GM21515 (cell line): ENCODE data around the gene OLFML3.
"Not testable (repeated sequence)": the region's sequence is repeated elsewhere in the genome, so short reads cannot be mapped to it uniquely, and the experiment has no call there.

Experiments
- ATAC-seq: cut with Tn5 transposase; IDR thresholded peaks from one replicate; pipeline ENCODE4 v1.9.1; 2021; ENCODE audit not compliant: unreplicated experiment

OLFML3 gene

DNA sequence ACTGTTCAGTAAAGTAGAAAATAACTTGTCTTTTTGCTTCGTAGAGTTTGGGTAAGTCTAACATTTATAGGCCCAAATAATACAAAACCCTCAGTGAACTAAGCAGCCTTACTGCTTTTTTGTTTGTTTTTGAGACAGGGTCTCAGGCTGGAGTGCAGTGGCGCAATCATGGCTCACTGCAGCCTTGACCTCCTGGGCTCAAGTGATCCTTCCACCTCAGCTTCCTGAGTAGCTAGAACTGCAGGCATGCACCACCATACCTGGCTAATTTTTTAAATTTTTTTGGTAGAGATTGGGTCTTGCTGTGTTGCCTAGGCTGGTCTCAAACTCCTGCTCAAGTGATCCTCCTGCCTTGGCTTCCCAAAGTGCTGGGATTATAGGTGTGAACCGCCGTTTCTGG lies 31.1 kb upstream of the OLFML3 start:
- not testable (repeated sequence) for ATAC-seq

DNA sequence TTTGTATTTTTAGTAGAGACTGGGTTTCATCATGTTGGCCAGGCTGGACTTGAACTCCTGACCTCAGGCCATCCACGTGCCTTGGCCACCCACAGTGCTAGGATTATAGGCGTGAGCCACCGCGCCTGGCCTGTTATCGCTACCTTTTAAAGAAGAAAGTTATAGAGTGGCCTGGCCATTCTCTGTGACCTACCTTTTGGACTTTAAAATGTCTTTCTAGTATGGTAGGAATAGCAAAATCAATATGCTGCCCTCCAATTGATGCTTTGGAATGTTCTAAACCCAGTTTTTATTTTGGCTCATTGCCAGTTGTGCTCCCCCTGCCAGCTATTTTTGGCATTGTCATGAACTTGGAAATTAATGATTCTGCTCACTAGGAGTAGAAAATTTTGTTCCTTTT lies 30.3 kb upstream of the OLFML3 start:
- ATAC-seq, result no peak

DNA sequence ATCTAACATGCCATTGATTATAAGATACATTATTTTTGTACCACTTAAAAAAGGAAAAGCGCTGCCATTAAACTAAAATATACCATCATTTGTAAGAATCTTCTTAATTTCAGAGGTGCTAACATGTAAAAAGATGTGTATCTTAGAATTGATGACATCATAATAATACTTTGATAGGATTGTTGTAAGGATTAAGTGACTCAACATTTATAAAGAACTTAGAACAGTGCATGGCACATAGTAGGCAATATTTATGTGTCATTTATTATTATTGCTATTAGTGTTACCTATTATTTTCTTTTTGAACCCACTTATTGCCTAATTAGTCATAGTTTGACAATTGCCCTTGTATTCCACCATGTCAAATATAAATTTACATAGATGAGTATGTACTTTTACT lies 28.4 kb upstream of the OLFML3 start:
- no peak for ATAC-seq

DNA sequence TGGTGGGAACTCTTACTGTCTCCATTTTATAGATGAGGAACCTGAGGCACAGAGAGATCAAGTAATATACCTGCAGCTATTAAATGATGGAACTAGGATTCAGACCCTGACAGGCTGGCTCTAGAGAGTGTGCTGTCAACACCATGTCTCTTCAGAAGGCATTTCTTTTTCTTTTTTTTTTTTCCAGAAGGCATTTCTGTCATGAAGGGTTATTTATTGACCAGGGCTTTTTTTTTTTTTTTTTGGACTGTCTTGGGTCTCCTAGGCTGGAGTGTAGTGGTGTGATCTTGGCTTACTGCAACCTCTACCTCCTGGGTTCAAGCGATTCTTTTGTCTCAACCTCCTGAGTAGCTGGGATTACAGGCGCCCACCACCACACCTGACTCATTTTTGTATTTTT lies 27.6 kb upstream of the OLFML3 start:
- ATAC-seq, result no peak

DNA sequence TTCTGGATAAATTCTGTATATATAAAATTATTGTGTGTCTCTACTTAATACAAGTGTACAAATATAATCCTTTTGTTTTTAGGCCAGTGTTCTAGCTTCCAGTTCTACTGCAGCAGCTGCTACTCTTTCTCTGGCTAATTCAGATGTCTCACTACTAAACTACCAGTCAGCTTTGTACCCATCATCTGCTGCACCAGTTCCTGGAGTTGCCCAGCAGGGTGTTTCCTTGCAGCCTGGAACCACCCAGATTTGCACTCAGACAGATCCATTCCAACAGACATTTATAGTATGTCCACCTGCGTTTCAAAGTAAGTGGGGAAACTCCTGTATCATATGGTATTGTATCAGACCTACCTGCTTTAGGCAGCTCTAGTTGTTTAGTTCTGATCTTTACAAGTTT lies 21.3 kb upstream of the OLFML3 start:
- ATAC-seq, result no peak

DNA sequence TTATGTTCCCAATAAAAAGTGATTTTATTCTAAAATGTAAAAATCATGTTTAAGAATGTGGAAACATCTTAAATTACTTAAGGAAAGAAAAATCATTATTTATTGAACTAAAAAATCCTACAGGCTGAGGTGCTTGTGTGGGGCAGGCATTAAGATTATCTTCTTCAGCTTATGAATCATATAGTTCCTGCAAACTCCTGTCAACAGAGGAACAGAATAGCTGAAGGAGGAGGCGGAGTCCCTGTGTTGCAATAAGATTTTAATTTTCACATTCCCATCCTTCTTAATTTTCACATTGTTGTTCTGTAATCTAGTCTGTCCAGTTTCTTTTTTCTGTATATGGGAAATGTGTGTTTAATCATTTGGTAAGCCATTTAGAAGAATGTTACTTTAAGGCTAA lies 20.6 kb upstream of the OLFML3 start:
- no peak for ATAC-seq

DNA sequence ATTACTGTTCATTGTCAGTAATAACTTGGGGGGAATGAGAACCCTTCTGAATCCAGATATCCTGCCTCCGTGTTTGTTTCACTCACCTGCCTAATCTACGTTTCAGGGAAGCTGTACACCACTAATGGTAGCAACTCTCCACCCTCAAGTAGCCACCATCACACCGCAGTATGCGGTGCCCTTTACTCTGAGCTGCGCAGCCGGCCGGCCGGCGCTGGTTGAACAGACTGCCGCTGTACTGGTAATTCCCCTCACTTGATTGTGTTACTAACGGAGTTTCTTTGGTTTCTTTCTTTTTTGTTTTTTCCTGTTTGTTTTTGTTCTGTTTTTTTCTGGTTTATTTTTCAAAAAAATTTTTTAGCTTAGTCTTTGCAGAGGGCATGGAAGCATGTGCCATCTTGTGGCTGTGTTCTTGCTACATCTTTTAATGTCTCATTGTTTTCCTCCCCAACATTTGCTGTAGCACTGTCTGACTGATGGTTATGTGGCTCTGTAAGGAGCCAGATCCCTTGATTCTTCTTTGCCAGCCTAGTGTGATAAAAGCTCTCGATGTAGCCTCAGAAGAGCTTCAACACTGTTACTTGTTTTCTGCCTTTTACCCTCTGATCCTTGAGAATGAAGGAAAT lies 15.9 kb upstream of the OLFML3 start:
- ATAC-seq, result no peak

DNA sequence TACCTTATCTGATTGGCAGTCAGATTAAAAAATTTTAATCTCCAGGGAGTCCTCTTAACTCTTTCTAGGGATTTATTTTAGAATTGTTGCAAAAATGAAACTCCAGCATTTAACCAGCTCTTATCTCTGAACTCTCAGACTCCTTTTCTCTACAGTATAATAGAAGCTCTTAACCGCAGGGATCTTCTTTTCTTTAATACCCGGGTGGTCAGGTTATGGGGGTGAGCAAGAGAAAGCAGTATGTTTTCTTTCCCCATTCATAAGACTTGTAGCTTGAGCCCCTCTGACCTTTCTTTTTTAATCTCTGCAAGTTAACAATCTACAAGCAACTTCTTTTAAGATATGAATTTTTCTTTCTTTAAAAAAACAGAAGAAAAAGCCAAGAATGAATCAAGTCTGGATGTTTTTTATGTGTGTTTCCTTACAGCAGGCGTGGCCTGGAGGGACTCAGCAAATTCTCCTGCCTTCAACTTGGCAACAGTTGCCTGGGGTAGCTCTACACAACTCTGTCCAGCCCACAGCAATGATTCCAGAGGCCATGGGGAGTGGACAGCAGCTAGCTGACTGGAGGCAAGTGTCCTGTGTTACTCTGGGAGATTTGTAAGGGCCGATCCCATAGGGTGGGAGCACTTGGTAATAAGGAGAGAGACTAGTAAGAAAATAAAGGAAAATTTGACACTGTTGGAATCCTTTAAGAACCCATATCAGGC lies 13.4 kb upstream of the OLFML3 start:
- no peak for ATAC-seq

DNA sequence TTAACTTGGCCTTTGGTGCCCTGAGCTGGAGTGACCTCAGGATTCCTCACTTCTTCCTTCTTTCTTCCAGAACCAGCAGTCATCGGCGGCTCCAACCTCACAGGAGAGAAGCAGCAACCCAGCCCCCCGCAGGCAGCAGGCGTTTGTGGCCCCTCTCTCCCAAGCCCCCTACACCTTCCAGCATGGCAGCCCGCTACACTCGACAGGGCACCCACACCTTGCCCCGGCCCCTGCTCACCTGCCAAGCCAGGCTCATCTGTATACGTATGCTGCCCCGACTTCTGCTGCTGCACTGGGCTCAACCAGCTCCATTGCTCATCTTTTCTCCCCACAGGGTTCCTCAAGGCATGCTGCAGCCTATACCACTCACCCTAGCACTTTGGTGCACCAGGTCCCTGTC lies 6.3 kb upstream of the OLFML3 start:
- ATAC-seq, result no peak

DNA sequence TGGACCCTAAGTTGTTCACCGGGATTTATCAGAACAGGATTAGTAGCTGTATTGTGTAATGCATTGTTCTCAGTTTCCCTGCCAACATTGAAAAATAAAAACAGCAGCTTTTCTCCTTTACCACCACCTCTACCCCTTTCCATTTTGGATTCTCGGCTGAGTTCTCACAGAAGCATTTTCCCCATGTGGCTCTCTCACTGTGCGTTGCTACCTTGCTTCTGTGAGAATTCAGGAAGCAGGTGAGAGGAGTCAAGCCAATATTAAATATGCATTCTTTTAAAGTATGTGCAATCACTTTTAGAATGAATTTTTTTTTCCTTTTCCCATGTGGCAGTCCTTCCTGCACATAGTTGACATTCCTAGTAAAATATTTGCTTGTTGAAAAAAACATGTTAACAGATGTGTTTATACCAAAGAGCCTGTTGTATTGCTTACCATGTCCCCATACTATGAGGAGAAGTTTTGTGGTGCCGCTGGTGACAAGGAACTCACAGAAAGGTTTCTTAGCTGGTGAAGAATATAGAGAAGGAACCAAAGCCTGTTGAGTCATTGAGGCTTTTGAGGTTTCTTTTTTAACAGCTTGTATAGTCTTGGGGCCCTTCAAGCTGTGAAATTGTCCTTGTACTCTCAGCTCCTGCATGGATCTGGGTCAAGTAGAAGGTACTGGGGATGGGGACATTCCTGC lies 3.9 kb upstream of the OLFML3 start:
- ATAC-seq, result no peak

DNA sequence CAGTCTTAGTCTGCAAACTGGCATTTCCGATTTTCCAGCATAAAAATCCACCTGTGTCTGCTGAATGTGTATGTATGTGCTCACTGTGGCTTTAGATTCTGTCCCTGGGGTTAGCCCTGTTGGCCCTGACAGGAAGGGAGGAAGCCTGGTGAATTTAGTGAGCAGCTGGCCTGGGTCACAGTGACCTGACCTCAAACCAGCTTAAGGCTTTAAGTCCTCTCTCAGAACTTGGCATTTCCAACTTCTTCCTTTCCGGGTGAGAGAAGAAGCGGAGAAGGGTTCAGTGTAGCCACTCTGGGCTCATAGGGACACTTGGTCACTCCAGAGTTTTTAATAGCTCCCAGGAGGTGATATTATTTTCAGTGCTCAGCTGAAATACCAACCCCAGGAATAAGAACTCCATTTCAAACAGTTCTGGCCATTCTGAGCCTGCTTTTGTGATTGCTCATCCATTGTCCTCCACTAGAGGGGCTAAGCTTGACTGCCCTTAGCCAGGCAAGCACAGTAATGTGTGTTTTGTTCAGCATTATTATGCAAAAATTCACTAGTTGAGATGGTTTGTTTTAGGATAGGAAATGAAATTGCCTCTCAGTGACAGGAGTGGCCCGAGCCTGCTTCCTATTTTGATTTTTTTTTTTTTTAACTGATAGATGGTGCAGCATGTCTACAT lies 2.5 kb upstream of the OLFML3 start:
- no peak for ATAC-seq

DNA sequence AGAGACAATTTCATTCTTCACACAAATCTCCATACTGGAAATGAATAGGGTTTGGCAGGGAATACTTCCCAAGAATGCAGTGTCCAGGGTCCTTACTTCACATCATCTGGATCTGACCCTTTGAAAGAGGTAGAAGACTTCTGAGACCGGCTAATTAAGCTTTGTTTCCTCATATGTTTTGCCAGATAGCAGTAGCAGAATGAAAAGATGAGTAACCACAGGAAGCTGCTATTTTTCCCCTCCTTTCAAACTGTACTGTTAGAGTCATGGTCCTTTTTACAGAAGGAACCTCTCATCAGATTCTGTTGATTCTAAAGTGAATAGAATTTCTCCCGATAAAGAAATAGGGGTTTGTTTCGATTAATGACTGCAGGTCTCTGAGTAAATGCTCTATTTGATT lies 1.4 kb upstream of the OLFML3 start:
- ATAC-seq, result no peak

DNA sequence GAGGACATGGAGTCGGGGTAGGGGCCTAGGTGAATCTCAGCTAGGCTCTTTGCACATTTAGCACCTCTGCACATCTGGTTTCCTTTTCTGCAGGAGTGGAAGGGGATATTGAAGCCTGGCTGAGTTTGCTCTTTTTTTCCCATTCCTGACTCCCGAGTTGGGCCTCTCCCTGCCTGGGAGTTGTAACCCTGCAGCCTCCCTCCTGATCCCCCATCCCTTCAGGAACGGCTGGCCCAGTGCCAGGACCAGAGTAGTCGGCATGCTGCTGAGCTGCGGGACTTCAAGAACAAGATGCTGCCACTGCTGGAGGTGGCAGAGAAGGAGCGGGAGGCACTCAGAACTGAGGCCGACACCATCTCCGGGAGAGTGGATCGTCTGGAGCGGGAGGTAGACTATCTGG lies 836 bp downstream of the OLFML3 start:
- ATAC-seq, result no peak

DNA sequence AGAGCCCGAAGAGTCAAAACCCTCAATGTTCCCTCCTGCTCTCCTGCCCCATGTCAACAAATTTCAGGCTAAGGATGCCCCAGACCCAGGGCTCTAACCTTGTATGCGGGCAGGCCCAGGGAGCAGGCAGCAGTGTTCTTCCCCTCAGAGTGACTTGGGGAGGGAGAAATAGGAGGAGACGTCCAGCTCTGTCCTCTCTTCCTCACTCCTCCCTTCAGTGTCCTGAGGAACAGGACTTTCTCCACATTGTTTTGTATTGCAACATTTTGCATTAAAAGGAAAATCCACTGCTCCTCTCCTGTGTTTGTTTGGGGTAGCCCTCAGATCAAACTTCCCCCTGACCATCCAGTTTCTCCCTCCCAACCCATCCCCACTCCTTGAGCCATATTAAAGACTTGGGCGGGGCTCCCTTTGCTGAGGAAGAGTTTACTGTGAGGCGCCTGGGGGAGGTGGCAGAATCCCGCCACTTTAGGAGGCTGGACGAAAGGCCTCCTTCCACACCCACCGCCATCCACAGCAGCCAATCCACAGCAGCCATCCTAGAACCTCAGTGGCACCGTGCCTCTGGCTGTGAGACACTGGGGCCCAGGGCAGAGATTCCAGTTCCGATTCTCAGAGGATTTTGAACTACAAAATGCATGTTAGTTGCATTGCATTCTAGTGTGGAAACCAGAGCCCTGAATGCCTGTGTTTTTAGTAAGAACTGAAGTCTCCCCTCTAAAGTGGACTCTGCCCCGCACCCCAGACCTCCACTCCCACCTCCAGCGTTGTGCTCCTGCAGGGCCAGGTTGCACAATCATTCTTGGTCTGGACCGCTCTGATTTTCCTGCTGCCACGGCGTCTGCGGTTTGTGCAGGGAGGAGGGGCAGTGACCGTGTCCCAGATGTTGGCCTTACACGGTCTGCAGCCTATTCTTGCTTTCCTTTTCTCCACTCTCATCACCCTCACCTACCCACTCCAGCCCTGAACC lies 3.0 kb downstream of the OLFML3 start:
- ATAC-seq, result no peak

DNA sequence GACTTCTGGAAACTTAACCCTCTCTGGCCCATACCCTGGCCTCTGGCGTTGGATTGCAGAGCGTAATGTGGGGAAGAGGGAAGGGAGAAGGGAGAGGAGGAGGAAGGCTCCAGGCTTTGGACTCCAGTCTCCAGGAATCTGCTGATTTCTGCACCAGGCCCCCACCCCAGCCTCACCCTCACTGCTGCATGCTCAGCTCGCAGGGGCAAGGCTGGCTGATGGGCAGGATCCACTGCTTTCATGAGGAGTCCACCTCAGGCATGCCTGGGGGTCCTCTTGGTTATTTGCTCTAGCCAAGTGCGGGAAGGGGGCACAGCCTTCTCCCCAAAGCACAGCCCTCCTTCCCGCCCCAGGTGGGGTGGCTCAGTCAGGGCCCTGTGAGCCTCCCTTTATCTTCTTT lies 3.7 kb downstream of the OLFML3 start:
- ATAC-seq, result no peak

DNA sequence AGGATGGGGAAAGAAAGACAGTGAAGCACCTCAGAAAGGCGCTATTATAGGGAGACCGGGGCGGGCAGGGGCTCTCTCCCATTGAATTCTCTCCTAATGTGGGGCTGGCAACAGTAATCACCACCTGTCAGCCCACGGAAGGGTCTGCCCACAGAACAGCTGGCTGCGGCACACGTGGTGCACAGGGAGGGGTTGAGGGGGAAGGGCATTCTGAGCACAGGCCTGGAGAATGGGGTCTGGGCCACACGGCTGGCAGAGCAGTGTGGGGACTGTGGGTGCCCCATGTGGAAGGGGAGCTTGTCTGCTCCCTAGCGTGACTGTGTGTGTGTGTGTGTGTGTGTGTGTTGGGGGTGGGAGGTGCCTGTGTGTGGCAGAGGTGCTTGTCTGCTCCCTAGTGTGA lies 4.1 kb downstream of the OLFML3 start:
- no peak for ATAC-seq

DNA sequence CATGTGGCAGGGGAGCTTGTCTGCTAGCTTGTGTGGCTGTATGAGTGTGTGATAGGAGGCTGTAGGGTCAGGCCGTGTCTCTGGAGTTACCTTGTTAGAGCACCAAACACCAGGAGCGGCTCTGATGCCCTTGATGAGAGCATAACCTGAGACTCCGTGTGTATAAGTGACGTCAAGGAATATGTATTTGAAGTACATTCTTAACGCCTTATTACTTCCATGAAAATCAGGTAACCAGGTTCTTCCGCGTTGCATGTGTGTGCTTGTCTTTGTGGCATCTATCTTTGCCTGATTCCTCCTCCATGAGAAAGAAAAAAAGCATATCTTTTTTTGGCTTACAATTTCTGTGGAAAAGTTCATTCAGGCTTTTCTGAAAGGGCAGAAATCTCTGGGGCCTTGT lies 4.6 kb downstream of the OLFML3 start:
- no peak for ATAC-seq

DNA sequence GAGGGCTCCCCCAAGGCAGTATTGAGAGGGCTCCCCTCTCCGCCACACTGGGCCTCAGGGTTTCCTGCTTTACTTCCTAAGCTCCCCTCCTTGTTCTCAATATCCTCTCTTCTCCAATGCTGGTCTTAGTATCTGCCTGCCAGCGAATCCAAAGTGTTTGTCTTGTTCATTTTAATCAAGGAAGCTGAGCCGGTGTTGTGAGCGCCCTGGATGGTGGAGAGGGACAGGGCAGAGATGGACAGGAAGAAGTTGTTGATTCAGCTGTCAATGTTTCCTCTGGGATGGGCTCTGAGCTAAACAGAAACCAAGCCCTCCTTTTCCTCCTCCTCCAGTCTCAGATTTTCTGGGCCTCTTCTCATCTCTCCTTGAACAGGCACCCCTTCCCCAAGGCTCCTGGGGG lies 5.4 kb downstream of the OLFML3 start:
- ATAC-seq, result no peak

DNA sequence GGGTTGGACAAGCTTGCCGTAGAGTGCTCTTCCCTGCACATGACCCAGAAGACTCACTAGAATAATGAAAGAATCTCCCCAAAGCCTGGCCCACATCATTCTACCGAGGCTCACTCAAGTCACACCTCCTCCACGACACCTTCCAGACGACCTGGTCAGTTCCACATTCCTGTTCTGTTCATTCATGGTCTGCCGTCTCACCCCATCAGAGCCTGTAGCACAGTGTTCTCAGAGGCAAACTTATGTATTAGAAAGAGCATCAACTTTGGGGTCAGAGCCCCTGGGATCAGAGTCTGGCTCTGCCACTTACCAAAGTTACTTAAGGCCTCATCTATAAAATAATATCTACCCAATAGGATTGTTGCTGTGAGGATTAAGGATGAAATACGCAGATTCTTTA lies 7.5 kb downstream of the OLFML3 start:
- ATAC-seq, result no peak

DNA sequence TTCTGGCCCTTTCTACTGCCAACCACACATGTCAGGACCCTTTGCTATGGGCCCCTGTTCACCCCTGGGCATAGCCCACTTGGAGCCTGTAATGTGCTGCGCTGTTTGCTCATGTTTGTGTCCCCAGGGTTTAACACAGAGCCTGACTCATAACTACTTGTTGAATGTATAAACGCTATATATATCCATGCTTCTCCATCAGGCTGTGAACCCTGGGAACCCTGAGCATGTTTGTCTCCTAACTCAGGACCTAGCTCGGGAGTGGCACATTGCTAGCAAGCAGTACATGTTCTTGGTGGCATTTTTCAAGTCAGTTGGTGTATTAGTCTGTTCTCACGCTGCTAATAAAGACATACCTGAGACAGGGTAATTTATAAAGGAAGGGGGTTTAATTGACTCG lies 8.0 kb downstream of the OLFML3 start:
- ATAC-seq, result no peak

DNA sequence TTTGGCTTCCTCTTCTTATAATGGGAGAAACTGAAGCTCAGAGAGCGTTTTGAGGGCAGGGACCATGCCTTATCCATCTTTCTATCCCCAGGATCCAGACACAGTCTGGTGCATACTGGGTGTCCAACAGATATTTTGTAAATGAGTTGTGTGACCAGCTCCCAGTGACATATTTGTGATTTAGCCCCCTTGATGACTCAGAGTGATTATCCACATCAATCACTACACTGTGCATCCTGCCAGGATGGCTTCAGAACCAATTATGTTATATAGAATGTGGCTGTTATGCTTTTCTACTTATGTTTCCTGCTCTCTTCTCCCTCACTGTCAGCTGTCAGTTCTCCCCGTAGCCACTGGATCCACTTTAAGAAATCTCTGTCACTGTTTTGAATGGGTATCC lies 11.3 kb downstream of the OLFML3 start:
- no peak for ATAC-seq
